ENCODE data around the gene MN1. TPM values are rescaled to one million over a fixed set of nuclear protein-coding genes. Genes with fewer than 3 reads are reported as not detected.

MN1 gene
- polyA plus RNA-seq, 1 experiment, result 1.3 TPM

- ChIA-PET POLR2A (no interaction called here), CTCF (no interaction called here)
- Histone ChIP-seq H3K27me3 (ENCODE audit: control insufficient read depth, insufficient read depth, low read length) (no peaks in the 10 kb centered on the region), H3K4me3 (ENCODE audit: low read depth, low read length) (no peak overlapping the region), H3K36me3 (ENCODE audit: control insufficient read depth, insufficient read depth, low read length) (no peaks in the 10 kb centered on the region)
- TF ChIP-seq, protein P1, sequence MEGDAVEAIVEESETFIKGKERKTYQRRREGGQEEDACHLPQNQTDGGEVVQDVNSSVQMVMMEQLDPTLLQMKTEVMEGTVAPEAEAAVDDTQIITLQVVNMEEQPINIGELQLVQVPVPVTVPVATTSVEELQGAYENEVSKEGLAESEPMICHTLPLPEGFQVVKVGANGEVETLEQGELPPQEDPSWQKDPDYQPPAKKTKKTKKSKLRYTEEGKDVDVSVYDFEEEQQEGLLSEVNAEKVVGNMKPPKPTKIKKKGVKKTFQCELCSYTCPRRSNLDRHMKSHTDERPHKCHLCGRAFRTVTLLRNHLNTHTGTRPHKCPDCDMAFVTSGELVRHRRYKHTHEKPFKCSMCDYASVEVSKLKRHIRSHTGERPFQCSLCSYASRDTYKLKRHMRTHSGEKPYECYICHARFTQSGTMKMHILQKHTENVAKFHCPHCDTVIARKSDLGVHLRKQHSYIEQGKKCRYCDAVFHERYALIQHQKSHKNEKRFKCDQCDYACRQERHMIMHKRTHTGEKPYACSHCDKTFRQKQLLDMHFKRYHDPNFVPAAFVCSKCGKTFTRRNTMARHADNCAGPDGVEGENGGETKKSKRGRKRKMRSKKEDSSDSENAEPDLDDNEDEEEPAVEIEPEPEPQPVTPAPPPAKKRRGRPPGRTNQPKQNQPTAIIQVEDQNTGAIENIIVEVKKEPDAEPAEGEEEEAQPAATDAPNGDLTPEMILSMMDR (IDR thresholded peaks at IDR 0.05; ENCODE audit: insufficient read depth, low read depth, low read length), result no peak
- no peak for DNase-seq (ENCODE audit: low read depth)
Measured at GRCh38 chr22:27827604-27828587, 26.3 kb upstream of the MN1 start.

DNA sequence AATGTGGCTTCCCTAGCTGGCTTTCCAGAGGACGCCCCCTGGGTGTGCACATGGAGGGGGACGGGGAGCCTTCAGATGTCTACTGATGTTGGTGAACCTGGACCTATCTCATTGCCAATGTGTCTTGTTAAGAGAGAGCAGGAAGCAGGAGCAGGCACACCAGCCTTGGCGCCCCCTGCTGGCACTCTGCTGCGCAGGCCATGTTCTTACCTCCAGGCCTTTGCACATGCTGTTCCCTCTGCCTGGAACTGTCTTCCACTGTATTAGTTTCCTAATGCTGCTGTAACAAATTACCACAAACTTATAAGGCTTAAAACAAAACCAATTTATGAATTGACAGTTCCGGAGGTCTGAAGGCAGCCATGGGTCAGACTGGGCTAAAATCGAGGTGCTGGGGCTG is 23.6 kb upstream of the MN1 start:
- CTCF ChIA-PET, result interaction anchor here (1.2 to 2.0 kb wide), 2 partner anchors 22 to 24 kb away, joined by 4 to 7 read pairs; no protein-coding TSS in a partner anchor
- H3K36me3 ChIP-seq (ENCODE audit: control insufficient read depth, insufficient read depth, low read length), result no peaks in the 10 kb centered on the region
- DNase-seq (ENCODE audit: low read depth), result no peak
- TF ChIP-seq, protein P1 (IDR thresholded peaks at IDR 0.05; ENCODE audit: insufficient read depth, low read depth, low read length), result peak; percentile 37
- no peaks in the 10 kb centered on the region for H3K27me3 ChIP-seq (ENCODE audit: control insufficient read depth, insufficient read depth, low read length)
- H3K4me3 ChIP-seq (ENCODE audit: low read depth, low read length), result no peak overlapping the region
- POLR2A ChIA-PET, result no interaction called here

DNA sequence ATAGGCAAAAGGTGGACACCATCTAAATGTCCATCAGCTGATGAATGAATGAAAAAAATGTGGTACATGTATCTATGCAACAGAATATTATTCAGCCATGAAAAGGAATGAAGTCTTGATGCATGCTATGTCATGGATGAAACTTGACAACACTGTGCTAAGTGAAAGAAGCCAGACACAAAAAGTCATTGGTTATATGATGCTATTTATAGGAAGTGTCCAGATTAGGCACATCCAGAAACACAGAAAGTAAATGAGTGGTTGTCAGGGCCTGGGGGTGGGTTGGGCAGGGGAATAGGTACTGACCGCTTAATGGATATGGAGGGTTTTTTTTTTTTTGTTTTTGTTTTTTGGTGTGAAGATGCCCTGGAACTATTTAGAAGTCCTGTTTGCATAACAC is 21.7 kb upstream of the MN1 start:
- ChIA-PET POLR2A (no interaction called here), CTCF (no interaction called here)
- no peak for DNase-seq (ENCODE audit: low read depth)
- H3K36me3 ChIP-seq (ENCODE audit: control insufficient read depth, insufficient read depth, low read length), result no peaks in the 10 kb centered on the region
- 0 out of 2 replicates have a peak, but pooled peaks cover 1% of the 10 kb centered on the region for H3K27me3 ChIP-seq (ENCODE audit: control insufficient read depth, insufficient read depth, low read length)
- no peak overlapping the region for H3K4me3 ChIP-seq (ENCODE audit: low read depth, low read length)
- TF ChIP-seq, protein P1 (IDR thresholded peaks at IDR 0.05; ENCODE audit: insufficient read depth, low read depth, low read length), result no peak

GRCh38 chr22:27820896-27821866 is 19.6 kb upstream of the MN1 start:
- POLR2A ChIA-PET, result no interaction called here
- no peaks in the 10 kb centered on the region for H3K36me3 ChIP-seq (ENCODE audit: control insufficient read depth, insufficient read depth, low read length)
- CTCF ChIA-PET, result interaction anchor here (0.6 kb wide), 1 partner anchor 223 kb away, joined by 3 read pairs; no protein-coding TSS in a partner anchor
- H3K4me3 ChIP-seq (ENCODE audit: low read depth, low read length), result no peak overlapping the region
- H3K27me3 ChIP-seq (ENCODE audit: control insufficient read depth, insufficient read depth, low read length), result 0 out of 2 replicates have a peak, but pooled peaks cover 1% of the 10 kb centered on the region
- TF ChIP-seq, protein P1 (IDR thresholded peaks at IDR 0.05; ENCODE audit: insufficient read depth, low read depth, low read length), result no peak
- DNase-seq (ENCODE audit: low read depth), result no peak

All from BJ (cell line).